ENCODE results near the gene POU3F1.

GRCh38 chr1:38043036-38043747 is 3.4 kb downstream of the POU3F1 start:
- TF ChIP-seq CTCF (conservative IDR thresholded peaks at IDR 0.05; ENCODE audit: low read depth, low read length) (no peak), MAZ (IDR thresholded peaks at IDR 0.05; ENCODE audit: borderline replicate concordance, low read depth, low read length) (no peak), RFX5 (IDR thresholded peaks at IDR 0.05; ENCODE audit: low read depth, low read length) (no peak), POLR2A (IDR thresholded peaks at IDR 0.05; ENCODE audit: low read depth, low read length) (no peak), RAD21 (IDR thresholded peaks at IDR 0.05; ENCODE audit: low read length) (no peak), FOS (IDR thresholded peaks at IDR 0.05; ENCODE audit: low read depth, low read length) (no peak), BHLHE40 (IDR thresholded peaks at IDR 0.05; ENCODE audit: low read depth, low read length) (no peak)
